Neural progenitor cell (in vitro differentiated cells): ENCODE data around the gene ALDH18A1. TPM values are rescaled to one million over a fixed set of nuclear protein-coding genes. Genes with fewer than 3 reads are reported as not detected.

Experiments used
- DNase-seq: peaks from one replicate; pipeline ENCODE4 v3.0.0-alpha.2; 2016; ENCODE audit warnings: low spot score
- H2AFZ ChIP-seq: fragments of 200-600 bp; sonication (generic); replicated peaks from 2 replicates; pipeline ENCODE4 v1.6.1; 2016; ENCODE audit warnings: antibody characterized with exemption
- H3F3A ChIP-seq: fragments of 200-600 bp; sonication (generic); 2 replicates; pipeline ENCODE4 v1.6.1; 2016; ENCODE audit warnings: antibody characterized with exemption, low read depth
- H3K27ac ChIP-seq: fragments of 200-600 bp; sonication (generic); 2 replicates; pipeline ENCODE4 v1.5.1; 2016; ENCODE audit warnings: mild to moderate bottlenecking
- H3K27me3 ChIP-seq: fragments of 200-600 bp; sonication (generic); 2 replicates; pipeline ENCODE4 v1.6.1; 2016; ENCODE audit warnings: mild to moderate bottlenecking, moderate library complexity
- H3K36me3 ChIP-seq: fragments of 200-600 bp; sonication (generic); 2 replicates; pipeline ENCODE4 v1.5.1; 2016
- H3K4me1 ChIP-seq: fragments of 200-600 bp; sonication (generic); 2 replicates; pipeline ENCODE4 v1.6.1; 2016; ENCODE audit warnings: mixed run types
- H3K4me2 ChIP-seq: fragments of 200-600 bp; sonication (generic); 2 replicates; pipeline ENCODE4 v1.6.1; 2016
- H3K4me3 ChIP-seq: fragments of 200-600 bp; sonication (generic); 2 replicates; pipeline ENCODE4 v1.5.1; 2016
- H3K79me2 ChIP-seq: fragments of 200-600 bp; sonication (generic); 2 replicates; pipeline ENCODE4 v1.6.1; 2016; ENCODE audit warnings: low read depth
- H3K9ac ChIP-seq: fragments of 200-600 bp; sonication (generic); 2 replicates; pipeline ENCODE4 v1.6.1; 2016
- H3K9me3 ChIP-seq: fragments of 200-600 bp; sonication (generic); 2 replicates; pipeline ENCODE4 v1.5.1; 2016; ENCODE audit warnings: low read depth
- H4K20me1 ChIP-seq: fragments of 200-600 bp; sonication (generic); 2 replicates; pipeline ENCODE4 v1.6.1; 2016; ENCODE audit warnings: low read depth
- H3K27ac Mint-ChIP-seq: 3 replicates; pipeline ENCODE4 v1.8.0; 2021; ENCODE audit warnings: mixed read lengths
- H3K27me3 Mint-ChIP-seq: 2 replicates; pipeline ENCODE4 v1.8.0; 2022; ENCODE audit warnings: low read depth, mild to moderate bottlenecking, inconsistent platforms, moderate library complexity, mixed read lengths; ENCODE audit not compliant: insufficient read depth
- H3K36me3 Mint-ChIP-seq: 3 replicates; pipeline ENCODE4 v1.8.0; 2021; ENCODE audit warnings: mixed read lengths
- H3K4me1 Mint-ChIP-seq: 3 replicates; pipeline ENCODE4 v1.8.0; 2021; ENCODE audit warnings: mixed read lengths
- H3K4me3 Mint-ChIP-seq: 3 replicates; pipeline ENCODE4 v1.8.0; 2021; ENCODE audit warnings: mild to moderate bottlenecking, moderate library complexity, mixed read lengths
- H3K9me3 Mint-ChIP-seq: 3 replicates; pipeline ENCODE4 v1.8.0; 2020; ENCODE audit warnings: mixed read lengths
- CTCF ChIP-seq: fragments of 200-600 bp; sonication (generic); IDR thresholded peaks from 2 replicates; pipeline ENCODE4 v1.5.1; 2017; ENCODE audit warnings: antibody characterized with exemption, mild to moderate bottlenecking
- EZH2 ChIP-seq: fragments of 200-600 bp; sonication (generic); IDR thresholded peaks from 2 replicates; pipeline ENCODE4 v1.6.1; 2017; ENCODE audit warnings: antibody characterized with exemption, mild to moderate bottlenecking, moderate library complexity
- EZH2phosphoT487 ChIP-seq: fragments of 200-600 bp; sonication (generic); IDR thresholded peaks from 2 replicates; pipeline ENCODE4 v1.6.1; 2017; ENCODE audit warnings: antibody characterized with exemption
- total RNA-seq: library from RNA; depleted of rRNA; stranded (reverse); fragments of >200 nt; gene quantifications from 2 replicates; pipeline ENCODE4 v1.2.3, GENCODE V29; 2015; ENCODE audit warnings: low replicate concordance

The ALDH18A1 gene
- total RNA-seq, 1 donor from 2014 or later = 93.7 TPM

GRCh38 chr10:95556994-95557767, 99.3 kb downstream of the ALDH18A1 start:
- Histone ChIP-seq H3K36me3 (no peaks in the 10 kb centered on the region), H3K9ac (no peak overlapping the region), H3K79me2 (peaks cover 2% of the 10 kb centered on the region), H2AFZ (no peak overlapping the region), H3K27ac (no peak overlapping the region), H4K20me1 (peaks cover 23% of the 10 kb centered on the region), H3K27me3 (peaks cover 15% of the 10 kb centered on the region), H3F3A (peaks cover 27% of the 10 kb centered on the region), H3K4me2 (no peak overlapping the region), H3K4me1 (peaks cover 29% of the 10 kb centered on the region), H3K9me3 (no peaks in the 10 kb centered on the region), H3K4me3 (no peak overlapping the region)
- no peak overlapping the region for H3K4me3 Mint-ChIP-seq
- peaks cover 27% of the 10 kb centered on the region for H3K4me1 Mint-ChIP-seq
- TF ChIP-seq EZH2phosphoT487 (no peak), EZH2 (no peak), CTCF (no peak)
- no peak overlapping the region for H3K27ac Mint-ChIP-seq
- no peak for DNase-seq
- H3K36me3 Mint-ChIP-seq = no peaks in the 10 kb centered on the region
- peaks cover 5% of the 10 kb centered on the region for H3K9me3 Mint-ChIP-seq
- H3K27me3 Mint-ChIP-seq = peaks cover 39% of the 10 kb centered on the region

Other genes with a start within 250 kb of the ALDH18A1 start
- 10.1 and 16.1 TPM in 2 replicates for gene SORBS1, start 95.3 kb downstream of the ALDH18A1 start, total RNA-seq
- gene TCTN3, start 37.2 kb upstream of the ALDH18A1 start, total RNA-seq = 43.1 and 45.9 TPM in 2 replicates
- 0.46 and 1.6 TPM in 2 replicates for gene ENTPD1, start 99.5 kb upstream of the ALDH18A1 start, total RNA-seq